ENCODE measurements around the gene ARRDC1. TPM values are rescaled to one million over a fixed set of nuclear protein-coding genes. Genes with fewer than 3 reads are reported as not detected.

Gene ARRDC1
- total and polyA plus RNA-seq, 9 of the 15 experiments (the other 6 are each of a cell fraction or from before 2014, with no cell fraction given) = 0.21 to 45.3 (median 18.6) TPM

- TF ChIP-seq AFF1 (IDR thresholded peaks at IDR 0.05; ENCODE audit: low read depth in 1 of 2, partially characterized antibody in 2 of 2) (no peak), ZNF512 (tag; IDR thresholded peaks at IDR 0.05) (no peak), NFE2 (IDR thresholded peaks at IDR 0.05; ENCODE audit: low read depth) (no peak), BCL6 (CRISPR knock-in tag; IDR thresholded peaks at IDR 0.05) (no peak), NR2C2 (CRISPR knock-in tag; IDR thresholded peaks at IDR 0.05) (no peak), NR2C2 (tag; IDR thresholded peaks at IDR 0.05) (peak; percentile 38; the same call in 1 of the 2 replicates), MEIS2 (IDR thresholded peaks at IDR 0.05; ENCODE audit: partially characterized antibody) (no peak), RBBP5 (IDR thresholded peaks at IDR 0.05; ENCODE audit: borderline replicate concordance, insufficient read depth, low read length, poor library complexity, severe bottlenecking) (peak; percentile 78), RB1 (IDR thresholded peaks at IDR 0.05; ENCODE audit: low read depth) (peak; percentile 2; the same call in 1 of the 2 replicates), FUS (optimal IDR thresholded peaks at IDR 0.05; ENCODE audit: low read depth, low read length) (peak; percentile 14), KDM5B (IDR thresholded peaks at IDR 0.05; ENCODE audit: insufficient replicate concordance, low read depth, low read length) (no peak), HDAC6 (IDR thresholded peaks at IDR 0.05; ENCODE audit: low read depth, low read length) (no peak), ZNF407 (IDR thresholded peaks at IDR 0.05; ENCODE audit: low read depth) (no peak), PHF8 (IDR thresholded peaks at IDR 0.05; ENCODE audit: borderline replicate concordance, low read length) (peak; percentile 65; the same call in 1 of the 2 replicates), SREBF1 (IDR thresholded peaks at IDR 0.05; ENCODE audit: borderline replicate concordance, low read depth, low read length) (no peak)
Measured at GRCh38 chr9:137590123-137590468, 15.4 kb upstream of the ARRDC1 start (continued).

All from K562 (cell line).